Activated T-cell treated with anti-CD3 and anti-CD28 coated beads for 4 hours (primary cell): ENCODE results near the gene ZNF304.
A peak's percentile ranks its signal among the peaks of the same experiment; 100 is the strongest.

Experiments used
- DNase-seq: peaks from one replicate; pipeline ENCODE4 v3.0.0-alpha.2; 2020

ZNF304 gene

GRCh38 chr19:57350877-57351805 lies at the start of gene ZNF304:
Gene ZNF304, plus strand, starts transcription at chr19:57351271. Its CDS starts 394 bp downstream, at chr19:57351665.
- peak; percentile 72 for DNase-seq

- no peak for DNase-seq
These were observed 49.0 kb upstream of the ZNF304 start for GRCh38 chr19:57302020-57302465.

GRCh38 chr19:57302727-57303401 lies 48.2 kb upstream of the ZNF304 start:
- DNase-seq = no peak

GRCh38 chr19:57305056-57305455 lies 46.0 kb upstream of the ZNF304 start:
- DNase-seq = no peak

GRCh38 chr19:57308514-57308913 lies 42.6 kb upstream of the ZNF304 start:
- DNase-seq = no peak

GRCh38 chr19:57310792-57311191 lies 40.3 kb upstream of the ZNF304 start:
- DNase-seq = no peak

- no peak for DNase-seq
These were observed 36.9 kb upstream of the ZNF304 start for GRCh38 chr19:57314146-57314545.

- no peak for DNase-seq
These were observed 33.6 kb upstream of the ZNF304 start for GRCh38 chr19:57317503-57317902.

GRCh38 chr19:57319869-57320179 lies 31.2 kb upstream of the ZNF304 start:
- DNase-seq = no peak

GRCh38 chr19:57320180-57321084 lies 30.6 kb upstream of the ZNF304 start, which contains the start of gene ZNF543:
Gene ZNF543, plus strand, starts transcription at chr19:57320472. Its CDS starts 382 bp downstream, at chr19:57320854.
- DNase-seq = peak; percentile 85

- no peak for DNase-seq
These were observed 30.0 kb upstream of the ZNF304 start for GRCh38 chr19:57321116-57321515.

- no peak for DNase-seq
These were observed 29.3 kb upstream of the ZNF304 start for GRCh38 chr19:57321751-57322150.

- DNase-seq = no peak
These were observed 26.1 kb upstream of the ZNF304 start for GRCh38 chr19:57324992-57325391.

- no peak for DNase-seq
These were observed 23.1 kb upstream of the ZNF304 start for GRCh38 chr19:57327993-57328392.

GRCh38 chr19:57334191-57334590 lies 16.9 kb upstream of the ZNF304 start:
- no peak for DNase-seq

- DNase-seq = no peak
These were observed 12.2 kb upstream of the ZNF304 start for GRCh38 chr19:57338877-57339276.

GRCh38 chr19:57342582-57342981 lies 8.5 kb upstream of the ZNF304 start:
- DNase-seq = no peak

- DNase-seq = no peak
These were observed 2.9 kb upstream of the ZNF304 start for GRCh38 chr19:57348136-57348535.

GRCh38 chr19:57351867-57352266 lies 796 bp downstream of the ZNF304 start:
- no peak for DNase-seq

GRCh38 chr19:57355916-57356315 lies 4.8 kb downstream of the ZNF304 start:
- no peak for DNase-seq

- DNase-seq = no peak
These were observed 6.3 kb downstream of the ZNF304 start for GRCh38 chr19:57357406-57357805.

- DNase-seq = no peak
These were observed 8.2 kb downstream of the ZNF304 start for GRCh38 chr19:57359300-57359699.

- no peak for DNase-seq
These were observed 11.3 kb downstream of the ZNF304 start for GRCh38 chr19:57362419-57362818.
